GM21786 (cell line): ENCODE data around the gene KIAA0930.

ENCODE experiments used
- ATAC-seq: cut with Tn5 transposase; IDR thresholded peaks from one replicate; pipeline ENCODE4 v1.9.1; 2021; ENCODE audit not compliant: unreplicated experiment

Gene KIAA0930

DNA sequence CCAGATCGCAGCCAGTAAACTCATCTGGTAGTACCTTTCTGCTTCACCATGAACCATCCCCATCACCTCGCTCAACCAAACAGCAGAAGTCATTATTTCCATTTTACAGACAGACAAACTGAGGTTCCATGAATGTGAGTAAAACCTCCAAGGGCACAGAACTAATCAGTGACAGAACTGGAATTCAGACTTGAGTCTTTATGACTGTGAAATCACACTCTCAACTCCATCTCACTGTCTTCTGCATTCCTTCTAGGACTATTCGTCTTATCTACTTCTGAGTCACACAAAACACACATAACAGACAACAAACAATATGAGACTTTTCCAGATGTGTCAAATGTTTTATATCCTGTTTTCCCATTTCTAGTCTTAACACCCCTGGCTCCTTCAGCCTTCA, 86.3 kb downstream of the KIAA0930 start:
- no peak for ATAC-seq

DNA sequence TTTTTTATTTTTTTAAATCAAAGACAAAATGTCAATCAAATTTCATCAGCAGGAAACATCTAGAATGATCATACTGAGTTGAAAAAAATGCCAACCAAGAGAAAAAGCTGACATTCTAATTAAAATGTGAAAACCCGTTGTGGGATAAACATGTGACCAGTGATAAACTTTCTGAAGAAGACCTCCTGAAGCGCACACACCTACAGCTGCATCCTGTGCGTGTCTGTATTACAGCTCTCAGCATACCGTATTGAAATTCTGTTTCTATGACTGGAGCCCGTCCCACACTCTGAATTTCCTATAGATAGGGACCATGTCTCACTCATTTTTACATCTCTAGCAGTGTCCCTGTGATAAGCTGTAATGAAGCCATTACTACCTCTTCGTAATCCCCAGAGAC, 89.2 kb downstream of the KIAA0930 start:
- ATAC-seq: no peak

DNA sequence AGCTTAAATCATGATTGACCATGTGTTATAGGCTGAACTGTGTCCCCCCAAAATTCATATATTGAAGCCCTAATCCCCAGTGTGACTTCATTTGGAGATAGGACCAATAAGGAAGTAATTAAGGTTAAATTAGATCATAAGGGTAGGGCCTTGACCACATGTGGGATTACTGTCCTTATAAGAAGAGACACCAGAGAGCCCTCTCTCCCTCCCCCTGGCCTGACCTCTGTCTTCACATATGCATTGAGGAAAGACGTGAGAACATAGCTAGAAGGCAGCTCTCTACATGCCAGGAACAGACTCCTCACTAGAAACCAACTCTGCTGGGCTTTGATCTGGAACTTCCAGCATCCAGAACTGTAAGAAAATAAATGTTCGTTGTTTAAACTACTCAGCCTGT, 90.6 kb downstream of the KIAA0930 start:
- no peak for ATAC-seq

DNA sequence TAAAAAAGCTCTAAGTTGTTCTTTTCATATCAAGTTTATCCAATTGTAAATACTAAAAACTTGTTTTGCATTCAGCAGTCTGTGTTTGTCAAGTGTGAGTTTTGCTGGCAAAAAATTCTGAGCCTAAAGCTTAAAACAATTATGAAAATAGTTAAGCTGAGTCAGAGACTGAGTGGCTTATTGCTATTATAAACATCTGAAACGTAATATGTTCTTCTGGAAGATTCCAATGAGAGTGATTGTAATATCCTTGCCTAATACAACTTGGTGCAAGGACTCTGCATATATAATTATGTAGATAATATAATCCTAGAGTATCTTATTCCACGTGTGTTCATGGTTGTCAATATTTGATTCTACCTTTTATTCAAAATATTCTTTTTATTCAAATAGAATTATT, 91.0 kb downstream of the KIAA0930 start:
- no peak for ATAC-seq

DNA sequence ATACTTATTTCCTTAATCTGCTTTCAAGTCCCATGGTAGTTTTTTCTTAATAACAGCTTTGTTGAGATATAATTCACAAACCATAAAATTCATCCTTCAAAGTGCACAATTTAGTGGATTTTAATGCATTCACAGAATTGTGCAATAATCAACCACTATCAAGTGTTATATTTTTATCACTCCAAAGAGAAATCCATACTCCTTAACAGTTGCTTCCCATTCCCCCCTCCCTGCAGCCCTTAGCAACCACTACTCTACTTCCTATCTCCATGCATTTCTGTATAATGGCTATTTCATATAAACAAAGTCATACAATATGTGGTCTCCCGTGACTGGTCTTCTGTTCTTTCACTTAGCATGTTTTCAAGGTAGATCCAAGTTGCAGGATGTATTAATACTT, 95.8 kb downstream of the KIAA0930 start:
- no peak for ATAC-seq

DNA sequence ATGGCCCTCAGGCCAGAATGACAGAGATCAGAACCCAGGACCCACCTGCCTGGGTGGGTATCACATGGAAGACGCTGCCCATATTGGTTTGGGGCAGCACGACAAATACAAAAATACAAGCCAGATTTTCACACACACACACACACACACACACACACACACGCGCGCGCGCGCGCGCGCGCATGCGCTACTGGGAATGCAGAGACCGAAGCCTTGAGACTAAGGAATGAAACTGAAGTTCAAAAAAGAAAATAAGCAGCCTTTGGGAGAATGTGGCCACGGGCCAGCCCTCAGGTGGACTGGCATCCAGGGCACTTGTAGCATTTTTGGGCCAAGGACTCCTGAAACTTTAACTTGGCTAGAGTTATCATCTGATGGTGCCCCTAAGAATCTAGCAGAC, 98.3 kb downstream of the KIAA0930 start:
- no peak for ATAC-seq
